Omental fat pad (tissue), 4 donors: Measurements from ENCODE around the gene DNAJC17. TPM values are rescaled to one million over a fixed set of nuclear protein-coding genes. Genes with fewer than 3 reads are reported as not detected.

Experiments used
- ATAC-seq: fragments of 150-250 bp; one replicate; pipeline ENCODE4 v1.9.1; 2016; ENCODE audit warnings: mild to moderate bottlenecking, moderate library complexity; ENCODE audit not compliant: low FRiP score
- DNase-seq: peaks from one replicate; pipeline ENCODE4 v3.0.0-alpha.2; 2019; ENCODE audit warnings: low spot score
- CTCF ChIP-seq, 3 donors: fragments of 450-650 bp; IDR thresholded peaks; one replicate each; pipeline ENCODE4 v1.5.1; 2016 to 2017; ENCODE audit warnings: antibody characterized with exemption in 3 of 3, mild to moderate bottlenecking in 3 of 3, moderate library complexity in 2 of 3
- total RNA-seq, 4 donors: library from RNA; depleted of rRNA; stranded (reverse); fragments of >200 nt; gene quantifications; one replicate each; pipeline ENCODE4 v1.1.0, GENCODE V29; 2016

DNAJC17 gene
- total RNA-seq, 4 donors from 2014 or later: 8.8 to 21.1 (median 17.1) TPM

GRCh38 chr15:40768521-40769273 lies 38.6 kb downstream of the DNAJC17 start:
- ATAC-seq (no peak), DNase-seq (no peak)
- no peak for TF ChIP-seq CTCF (IDR thresholded peaks at IDR 0.05)

GRCh38 chr15:40767838-40768500 lies 39.3 kb downstream of the DNAJC17 start:
- TF ChIP-seq CTCF (IDR thresholded peaks at IDR 0.05): no peak
- DNase-seq: no peak
- no peak for ATAC-seq

- no peak for ATAC-seq
- no peak for DNase-seq
- no peak for TF ChIP-seq CTCF (IDR thresholded peaks at IDR 0.05)
These were observed 40.1 kb downstream of the DNAJC17 start for GRCh38 chr15:40766906-40767837.

DNA sequence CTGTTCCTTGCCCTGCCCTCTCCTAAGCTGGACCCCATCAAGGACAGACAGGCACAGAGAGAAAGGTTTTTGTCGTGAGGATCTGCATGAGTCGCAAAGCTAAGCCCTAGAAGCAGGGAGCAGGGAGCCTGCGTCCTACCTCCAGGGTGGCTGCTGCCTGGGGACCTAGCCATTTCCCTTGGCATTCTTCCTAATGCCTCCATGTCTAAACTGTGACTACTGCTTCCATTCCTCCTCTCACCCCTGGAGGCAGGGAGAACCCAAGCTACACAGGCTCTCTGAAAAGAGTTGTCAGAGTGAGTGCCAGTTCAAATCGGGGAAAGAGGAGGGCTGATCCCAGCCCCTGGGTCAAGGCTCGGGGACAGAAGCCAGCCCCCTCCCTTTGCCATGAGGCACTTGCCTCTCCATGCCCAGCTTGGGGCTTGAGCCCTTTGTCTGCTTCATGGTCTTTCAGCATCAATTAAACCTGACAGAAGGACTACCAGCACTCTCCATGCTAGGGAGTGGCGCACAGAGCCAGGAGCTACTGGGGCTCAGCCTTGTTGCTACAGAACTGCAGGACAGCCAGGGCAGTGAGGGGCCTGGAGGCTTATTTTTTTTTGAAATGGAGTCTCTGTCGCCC lies 41.0 kb downstream of the DNAJC17 start:
- DNase-seq: no peak
- no peak for ATAC-seq
- no peak for TF ChIP-seq CTCF (IDR thresholded peaks at IDR 0.05)

DNA sequence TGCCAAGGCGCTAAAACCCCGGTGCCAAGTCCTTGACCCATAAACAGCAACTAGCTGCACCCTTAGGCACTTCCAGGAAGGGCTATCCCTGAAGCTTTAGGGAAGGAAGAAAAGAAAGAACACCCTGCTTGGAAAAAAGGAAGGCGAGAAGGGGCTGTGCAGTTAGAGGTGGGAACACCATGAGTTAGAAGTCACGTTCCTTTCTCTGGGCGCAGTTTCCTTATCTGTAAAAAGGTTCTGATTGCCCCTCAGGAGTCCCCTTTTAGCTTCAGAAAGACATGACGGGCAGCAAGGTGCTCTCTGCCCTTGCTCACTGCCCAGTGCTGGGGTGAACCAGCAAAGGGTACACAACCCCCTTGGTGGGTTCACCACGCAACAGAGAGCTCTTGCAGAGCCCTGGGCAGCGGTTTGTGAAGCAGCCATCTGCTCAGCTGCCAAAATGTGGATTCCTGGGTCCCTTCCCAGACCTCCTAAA lies 42.6 kb downstream of the DNAJC17 start:
- TF ChIP-seq CTCF (IDR thresholded peaks at IDR 0.05): no peak
- ATAC-seq (no peak), DNase-seq (no peak)

GRCh38 chr15:40763801-40764628 lies 43.3 kb downstream of the DNAJC17 start, which contains the start of gene GCHFR:
TSS of gene GCHFR (plus strand) at chr15:40764068. CDS start at chr15:40764181, 113 bp downstream.
- ATAC-seq: peak; percentile 63
- peak; percentile 38 for DNase-seq
- TF ChIP-seq CTCF (IDR thresholded peaks at IDR 0.05): no peak
